Osteoblast (primary cell): ENCODE results near the gene TENM3. TPM values are rescaled to one million over a fixed set of nuclear protein-coding genes. Genes with fewer than 3 reads are reported as not detected.
A peak's percentile ranks its signal among the peaks of the same experiment; 100 is the strongest.

Experiments used
- DNase-seq: peaks from one replicate; pipeline ENCODE4 v3.0.0; 2011; ENCODE audit warnings: low spot score, mixed read lengths; ENCODE audit not compliant: insufficient read length; ENCODE audit errors: missing footprints
- H2AFZ ChIP-seq: 2 replicates; pipeline ENCODE4 v1.6.0; 2011; ENCODE audit warnings: mild to moderate bottlenecking, low read length
- H3K27ac ChIP-seq: 2 replicates; pipeline ENCODE4 v1.5.1; 2011; ENCODE audit warnings: mild to moderate bottlenecking, low read depth, low read length, moderate library complexity
- H3K27me3 ChIP-seq: 2 replicates; pipeline ENCODE4 v1.6.0; 2012; ENCODE audit warnings: mild to moderate bottlenecking, control low read depth, inconsistent platforms, low read length, moderate library complexity; ENCODE audit not compliant: insufficient read depth
- H3K36me3 ChIP-seq: 2 replicates; pipeline ENCODE4 v1.5.1; 2011; ENCODE audit warnings: mild to moderate bottlenecking, low read length, control low read depth, moderate library complexity; ENCODE audit not compliant: insufficient read depth
- H3K4me1 ChIP-seq: 2 replicates; pipeline ENCODE4 v1.5.1; 2011; ENCODE audit warnings: mild to moderate bottlenecking, low read length, control low read depth, moderate library complexity; ENCODE audit not compliant: insufficient read depth
- H3K4me2 ChIP-seq: 2 replicates; pipeline ENCODE4 v1.6.0; 2011; ENCODE audit warnings: mild to moderate bottlenecking, low read length; ENCODE audit not compliant: insufficient read depth
- H3K4me3 ChIP-seq: fragments of 200-600 bp; sonication (generic); 3 replicates; pipeline ENCODE4 v1.5.1; 2012; ENCODE audit warnings: mild to moderate bottlenecking, low read length, inconsistent platforms; ENCODE audit not compliant: insufficient read depth
- H3K79me2 ChIP-seq: 2 replicates; pipeline ENCODE4 v1.6.0; 2012; ENCODE audit warnings: mild to moderate bottlenecking, low read length, control low read depth, inconsistent platforms; ENCODE audit not compliant: insufficient read depth
- H3K9me3 ChIP-seq: 2 replicates; pipeline ENCODE4 v1.5.1; 2011; ENCODE audit warnings: low read depth, low read length, control low read depth
- H4K20me1 ChIP-seq: 2 replicates; pipeline ENCODE4 v1.6.0; 2012; ENCODE audit warnings: mild to moderate bottlenecking, low read length, control low read depth; ENCODE audit not compliant: insufficient read depth
- CTCF ChIP-seq: IDR thresholded peaks from 2 replicates; pipeline ENCODE4 v1.5.1; 2011; ENCODE audit warnings: mild to moderate bottlenecking, low read depth, low read length, moderate library complexity; ENCODE audit errors: extremely low read depth
- total RNA-seq: library from RNA; depleted of rRNA; stranded (reverse); fragments of >200 nt; gene quantifications from 2 replicates; pipeline ENCODE4 v1.2.3, GENCODE V29; 2012

The TENM3 gene
- total RNA-seq, 1 donor = 59.0 TPM

GRCh38 chr4:182799515-182800215 is 556.5 kb downstream of the TENM3 start:
- Histone ChIP-seq H3K4me1 (no peaks in the 10 kb centered on the region), H3K27ac (no peak overlapping the region), H3K36me3 (no peaks in the 10 kb centered on the region), H3K9me3 (no peaks in the 10 kb centered on the region), H3K79me2 (no peaks in the 10 kb centered on the region), H3K4me3 (no peak overlapping the region), H3K4me2 (no peak overlapping the region), H2AFZ (no peak overlapping the region), H4K20me1 (no peaks in the 10 kb centered on the region), H3K27me3 (no peaks in the 10 kb centered on the region)
- DNase-seq = peak; percentile 68
- TF ChIP-seq CTCF = no peak

- no peak overlapping the region for H3K4me3 ChIP-seq
- peak; percentile 73 for DNase-seq
- no peaks in the 10 kb centered on the region for H3K9me3 ChIP-seq
- H3K36me3 ChIP-seq = no peaks in the 10 kb centered on the region
- no peak overlapping the region for H3K27ac ChIP-seq
- H2AFZ ChIP-seq = no peak overlapping the region
- H3K27me3 ChIP-seq = no peaks in the 10 kb centered on the region
- no peaks in the 10 kb centered on the region for H3K4me1 ChIP-seq
- H3K79me2 ChIP-seq = no peaks in the 10 kb centered on the region
- no peak for TF ChIP-seq CTCF
- no peak overlapping the region for H3K4me2 ChIP-seq
- no peaks in the 10 kb centered on the region for H4K20me1 ChIP-seq
Observed at GRCh38 chr4:182800216-182800515, 557.0 kb downstream of the TENM3 start.

- no peaks in the 10 kb centered on the region for H3K9me3 ChIP-seq
- no peak overlapping the region for H3K4me3 ChIP-seq
- no peak overlapping the region for H3K27ac ChIP-seq
- no peaks in the 10 kb centered on the region for H4K20me1 ChIP-seq
- DNase-seq = no peak
- no peak overlapping the region for H3K4me2 ChIP-seq
- no peaks in the 10 kb centered on the region for H3K79me2 ChIP-seq
- peaks cover 5% of the 10 kb centered on the region for H3K4me1 ChIP-seq
- no peak for TF ChIP-seq CTCF
- no peak overlapping the region for H2AFZ ChIP-seq
- no peaks in the 10 kb centered on the region for H3K36me3 ChIP-seq
- H3K27me3 ChIP-seq = peaks cover 5% of the 10 kb centered on the region
Observed at GRCh38 chr4:182801636-182802035, 558.4 kb downstream of the TENM3 start.

- H2AFZ ChIP-seq = no peak overlapping the region
- H3K36me3 ChIP-seq = no peaks in the 10 kb centered on the region
- H3K27ac ChIP-seq = no peak overlapping the region
- H3K9me3 ChIP-seq = no peaks in the 10 kb centered on the region
- H3K4me1 ChIP-seq = peaks cover 5% of the 10 kb centered on the region
- DNase-seq = peak; percentile 67
- H3K4me3 ChIP-seq = no peak overlapping the region
- H4K20me1 ChIP-seq = no peaks in the 10 kb centered on the region
- no peak for TF ChIP-seq CTCF
- H3K4me2 ChIP-seq = no peak overlapping the region
- H3K79me2 ChIP-seq = no peaks in the 10 kb centered on the region
- peaks cover 5% of the 10 kb centered on the region for H3K27me3 ChIP-seq
Observed at GRCh38 chr4:182802621-182803020, 559.4 kb downstream of the TENM3 start.
